Mesendoderm (in vitro differentiated cells): ENCODE results near the gene SPAG6.

Source experiments
- DNase-seq: peaks from one replicate; pipeline ENCODE4 v3.0.0; 2013
- H2AK5ac ChIP-seq: 2 replicates; pipeline ENCODE4 v1.6.1; 2013; ENCODE audit warnings: low read length, inconsistent platforms
- H2BK120ac ChIP-seq: 2 replicates; pipeline ENCODE4 v1.6.1; 2013; ENCODE audit warnings: low read depth, mild to moderate bottlenecking, low read length, moderate library complexity, mixed read lengths
- H2BK15ac ChIP-seq: replicated peaks from 2 replicates; pipeline ENCODE4 v1.6.1; 2013; ENCODE audit warnings: low read depth, mild to moderate bottlenecking, moderate library complexity
- H2BK5ac ChIP-seq: 2 replicates; pipeline ENCODE4 v1.6.1; 2013; ENCODE audit warnings: low read length, inconsistent platforms
- H3K18ac ChIP-seq: 2 replicates; pipeline ENCODE4 v1.6.1; 2013; ENCODE audit warnings: mild to moderate bottlenecking, low read length, mixed read lengths
- H3K23ac ChIP-seq: one replicate; pipeline ENCODE4 v1.6.1; 2013; ENCODE audit warnings: low read length
- H3K27ac ChIP-seq: 2 replicates; pipeline ENCODE4 v1.5.1; 2013; ENCODE audit warnings: low read depth, mild to moderate bottlenecking, inconsistent platforms, low read length, moderate library complexity
- H3K27me3 ChIP-seq: 2 replicates; pipeline ENCODE4 v1.6.1; 2013; ENCODE audit warnings: low read length, control low read depth, mild to moderate bottlenecking, inconsistent platforms; ENCODE audit not compliant: insufficient read depth, poor library complexity
- H3K36me3 ChIP-seq: 2 replicates; pipeline ENCODE4 v1.6.1; 2013; ENCODE audit warnings: low read length, inconsistent platforms; ENCODE audit not compliant: control insufficient read depth, insufficient read depth
- H3K4ac ChIP-seq: one replicate; pipeline ENCODE4 v1.6.1; 2013; ENCODE audit warnings: low read depth, mild to moderate bottlenecking, low read length, moderate library complexity
- H3K4me1 ChIP-seq: 2 replicates; pipeline ENCODE4 v1.6.1; 2013; ENCODE audit warnings: low read depth, low read length, inconsistent platforms; ENCODE audit not compliant: control insufficient read depth
- H3K4me2 ChIP-seq: 2 replicates; pipeline ENCODE4 v1.6.1; 2013; ENCODE audit warnings: low read length
- H3K4me3 ChIP-seq: 2 replicates; pipeline ENCODE4 v1.5.1; 2013; ENCODE audit warnings: mild to moderate bottlenecking, low read length
- H3K56ac ChIP-seq: one replicate; pipeline ENCODE4 v1.6.1; 2013; ENCODE audit warnings: low read length
- H3K79me1 ChIP-seq: 2 replicates; pipeline ENCODE4 v1.6.1; 2013; ENCODE audit warnings: low read length, inconsistent platforms
- H3K79me2 ChIP-seq: 2 replicates; pipeline ENCODE4 v1.6.1; 2013; ENCODE audit warnings: mild to moderate bottlenecking, low read length; ENCODE audit not compliant: control insufficient read depth, insufficient read depth
- H3K9ac ChIP-seq: 2 replicates; pipeline ENCODE4 v1.6.1; 2013; ENCODE audit warnings: low read length, inconsistent platforms
- H4K5ac ChIP-seq: one replicate; pipeline ENCODE4 v1.6.1; 2013; ENCODE audit warnings: low read length
- H4K8ac ChIP-seq: one replicate; pipeline ENCODE4 v1.6.1; 2013; ENCODE audit warnings: low read depth, mild to moderate bottlenecking, control low read depth, low read length, moderate library complexity
- WGBS: extraction: QIAGEN DNeasy Blood & Tissue Kit; methylation state at CpG from one replicate; pipeline ENCODE4 v1.1.7; 2013; ENCODE audit warnings: low lambda C conversion rate, missing lambda C conversion rate; ENCODE audit not compliant: insufficient coverage; ENCODE audit errors: extremely low coverage; 5-methylcytosine and 5-hydroxymethylcytosine counted together

SPAG6 gene

GRCh38 chr10:22429146-22429545 is 83.8 kb downstream of the SPAG6 start:
- no CpG with 5 or more reads among the region's 3 CpGs for WGBS
- Histone ChIP-seq H4K5ac (no peak overlapping the region), H3K4me3 (no peak overlapping the region), H3K56ac (no peak overlapping the region), H2BK5ac (no peak overlapping the region), H3K36me3 (no peaks in the 10 kb centered on the region), H4K8ac (no peak overlapping the region), H3K18ac (no peak overlapping the region), H3K4ac (no peak overlapping the region), H3K79me2 (no peaks in the 10 kb centered on the region), H3K23ac (no peak overlapping the region), H3K27me3 (no peaks in the 10 kb centered on the region), H3K27ac (no peak overlapping the region), H2AK5ac (no peak overlapping the region), H2BK120ac (no peak overlapping the region), H3K79me1 (no peaks in the 10 kb centered on the region), H3K9ac (no peak overlapping the region), H3K4me1 (peaks cover 2% of the 10 kb centered on the region), H3K4me2 (no peak overlapping the region), H2BK15ac (no peak overlapping the region)
- DNase-seq: no peak

- Histone ChIP-seq H3K4me1 (peaks cover 2% of the 10 kb centered on the region), H3K27me3 (no peaks in the 10 kb centered on the region), H3K27ac (no peak overlapping the region), H3K4me3 (no peak overlapping the region), H3K23ac (no peak overlapping the region), H4K8ac (no peak overlapping the region), H2BK5ac (no peak overlapping the region), H3K36me3 (no peaks in the 10 kb centered on the region), H4K5ac (no peak overlapping the region), H3K79me2 (no peaks in the 10 kb centered on the region), H2AK5ac (no peak overlapping the region), H3K79me1 (no peaks in the 10 kb centered on the region), H2BK120ac (no peak overlapping the region), H3K18ac (no peak overlapping the region), H2BK15ac (no peak overlapping the region), H3K4ac (no peak overlapping the region), H3K56ac (peak overlapping the region; percentile 15), H3K4me2 (no peak overlapping the region), H3K9ac (no peak overlapping the region)
- no CpG with 5 or more reads among the region's 8 CpGs for WGBS
- no peak for DNase-seq
These were observed 84.7 kb downstream of the SPAG6 start for GRCh38 chr10:22429981-22430421.

GRCh38 chr10:22433875-22434274 is 88.6 kb downstream of the SPAG6 start:
- no peak overlapping the region for H4K5ac ChIP-seq
- no peak overlapping the region for H3K4me2 ChIP-seq
- H3K56ac ChIP-seq: no peak overlapping the region
- no peaks in the 10 kb centered on the region for H3K79me2 ChIP-seq
- no peaks in the 10 kb centered on the region for H3K4me1 ChIP-seq
- no peak overlapping the region for H4K8ac ChIP-seq
- no peak overlapping the region for H2BK5ac ChIP-seq
- no peak overlapping the region for H2AK5ac ChIP-seq
- H3K36me3 ChIP-seq: no peaks in the 10 kb centered on the region
- no peak overlapping the region for H3K4ac ChIP-seq
- no peak overlapping the region for H3K27ac ChIP-seq
- no peak overlapping the region for H3K23ac ChIP-seq
- no CpG with 5 or more reads among the region's 2 CpGs for WGBS
- no peak overlapping the region for H2BK120ac ChIP-seq
- no peak overlapping the region for H3K18ac ChIP-seq
- H3K27me3 ChIP-seq: peaks cover 16% of the 10 kb centered on the region
- H3K79me1 ChIP-seq: no peaks in the 10 kb centered on the region
- no peak overlapping the region for H3K9ac ChIP-seq
- peak; percentile 93 for DNase-seq
- H3K4me3 ChIP-seq: no peak overlapping the region
- no peak overlapping the region for H2BK15ac ChIP-seq

GRCh38 chr10:22434521-22434920 is 89.2 kb downstream of the SPAG6 start:
- Histone ChIP-seq H2BK15ac (no peak overlapping the region), H3K79me1 (no peaks in the 10 kb centered on the region), H2AK5ac (no peak overlapping the region), H2BK5ac (no peak overlapping the region), H3K4me1 (no peaks in the 10 kb centered on the region), H3K4me2 (no peak overlapping the region), H3K27me3 (peaks cover 17% of the 10 kb centered on the region), H4K8ac (no peak overlapping the region), H3K56ac (no peak overlapping the region), H2BK120ac (no peak overlapping the region), H3K27ac (no peak overlapping the region), H3K79me2 (no peaks in the 10 kb centered on the region), H3K18ac (no peak overlapping the region), H3K4me3 (no peak overlapping the region), H3K36me3 (no peaks in the 10 kb centered on the region), H3K23ac (no peak overlapping the region), H3K9ac (no peak overlapping the region), H3K4ac (no peak overlapping the region), H4K5ac (no peak overlapping the region)
- WGBS: no CpG with 5 or more reads among the region's 2 CpGs
- no peak for DNase-seq

GRCh38 chr10:22435650-22436049 is 90.4 kb downstream of the SPAG6 start:
- Histone ChIP-seq H2AK5ac (no peak overlapping the region), H3K27ac (no peak overlapping the region), H3K36me3 (no peaks in the 10 kb centered on the region), H4K8ac (no peak overlapping the region), H3K56ac (no peak overlapping the region), H3K23ac (no peak overlapping the region), H2BK120ac (no peak overlapping the region), H2BK5ac (no peak overlapping the region), H3K27me3 (peaks cover 17% of the 10 kb centered on the region), H3K79me1 (no peaks in the 10 kb centered on the region), H3K4me3 (no peak overlapping the region), H3K18ac (no peak overlapping the region), H3K4ac (no peak overlapping the region), H3K4me2 (no peak overlapping the region), H3K79me2 (no peaks in the 10 kb centered on the region), H3K9ac (no peak overlapping the region), H3K4me1 (no peaks in the 10 kb centered on the region), H2BK15ac (no peak overlapping the region), H4K5ac (no peak overlapping the region)
- WGBS: no CpG with 5 or more reads among the region's 10 CpGs
- no peak for DNase-seq

GRCh38 chr10:22436526-22436892 is 91.2 kb downstream of the SPAG6 start:
- Histone ChIP-seq H3K4me3 (no peak overlapping the region), H3K27me3 (peaks cover 17% of the 10 kb centered on the region), H3K79me2 (no peaks in the 10 kb centered on the region), H3K56ac (peak overlapping the region; percentile 83), H3K79me1 (no peaks in the 10 kb centered on the region), H3K4ac (no peak overlapping the region), H2BK15ac (no peak overlapping the region), H2BK120ac (no peak overlapping the region), H2AK5ac (no peak overlapping the region), H3K23ac (no peak overlapping the region), H4K5ac (no peak overlapping the region), H3K18ac (peak overlapping the region; percentile 53), H3K36me3 (no peaks in the 10 kb centered on the region), H3K4me2 (peak overlapping the region; percentile 41), H3K4me1 (no peaks in the 10 kb centered on the region), H4K8ac (no peak overlapping the region), H3K27ac (no peak overlapping the region), H2BK5ac (no peak overlapping the region), H3K9ac (peak overlapping the region; percentile 63)
- DNase-seq: no peak
- no CpG with 5 or more reads among the region's 35 CpGs for WGBS
